GM18870 (cell line): ENCODE data around the gene MGAT4A.

Source experiments
- ATAC-seq: cut with Tn5 transposase; IDR thresholded peaks from one replicate; pipeline ENCODE4 v1.9.1; 2021; ENCODE audit warnings: moderate library complexity; ENCODE audit not compliant: unreplicated experiment

Gene MGAT4A

GRCh38 chr2:98704499-98705332 is 26.2 kb downstream of the MGAT4A start:
- no peak for ATAC-seq

GRCh38 chr2:98703738-98704137 is 27.2 kb downstream of the MGAT4A start:
- no peak for ATAC-seq

GRCh38 chr2:98702858-98703620 is 27.9 kb downstream of the MGAT4A start:
- no peak for ATAC-seq

GRCh38 chr2:98702127-98702802 is 28.7 kb downstream of the MGAT4A start:
- no peak for ATAC-seq

- no peak for ATAC-seq
Measured at GRCh38 chr2:98701230-98701629, 29.7 kb downstream of the MGAT4A start.

GRCh38 chr2:98698896-98699295 is 32.0 kb downstream of the MGAT4A start:
- no peak for ATAC-seq

GRCh38 chr2:98697651-98698337 is 33.1 kb downstream of the MGAT4A start:
- no peak for ATAC-seq

- ATAC-seq: no peak
Measured at GRCh38 chr2:98696200-98696599, 34.7 kb downstream of the MGAT4A start.

GRCh38 chr2:98695255-98695654 is 35.7 kb downstream of the MGAT4A start:
- ATAC-seq: no peak

- ATAC-seq: no peak
Measured at GRCh38 chr2:98693477-98693876, 37.5 kb downstream of the MGAT4A start.

- no peak for ATAC-seq
Measured at GRCh38 chr2:98692090-98693054, 38.6 kb downstream of the MGAT4A start.

- ATAC-seq: no peak
Measured at GRCh38 chr2:98691303-98691702, 39.6 kb downstream of the MGAT4A start.

- no peak for ATAC-seq
Measured at GRCh38 chr2:98685930-98686887, 44.7 kb downstream of the MGAT4A start.

GRCh38 chr2:98683728-98684127 is 47.2 kb downstream of the MGAT4A start:
- no peak for ATAC-seq

- no peak for ATAC-seq
Measured at GRCh38 chr2:98676742-98677141, 54.2 kb downstream of the MGAT4A start.

GRCh38 chr2:98674233-98674964 is 56.5 kb downstream of the MGAT4A start:
- ATAC-seq: no peak

- ATAC-seq: no peak
Measured at GRCh38 chr2:98669675-98670074, 61.3 kb downstream of the MGAT4A start.

- ATAC-seq: no peak
Measured at GRCh38 chr2:98665677-98666076, 65.3 kb downstream of the MGAT4A start.
